Measurements from ENCODE around the gene SCAF1.

The SCAF1 gene

DNA sequence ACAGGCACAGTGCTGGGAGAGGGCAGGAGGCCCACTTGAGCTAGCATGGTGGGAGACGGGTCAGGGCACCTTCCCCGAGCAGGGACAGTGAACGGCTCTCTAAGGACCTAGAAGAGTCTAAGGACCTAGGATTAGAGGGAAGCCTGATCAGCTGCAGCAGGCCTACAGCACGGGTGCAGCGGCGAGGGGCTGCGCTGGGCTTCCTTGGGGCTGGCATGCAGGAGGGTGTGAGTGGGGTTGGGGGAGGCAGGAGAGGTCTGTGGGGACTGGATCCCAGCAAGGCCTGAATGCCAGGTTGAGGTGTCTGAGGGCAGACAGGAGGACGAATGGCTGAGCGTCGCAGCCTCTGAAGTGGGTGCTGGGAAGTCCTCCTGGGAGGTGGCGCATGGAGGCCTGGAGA lies 3.6 kb downstream of the SCAF1 start:
- DNase-seq, result no peak

DNA sequence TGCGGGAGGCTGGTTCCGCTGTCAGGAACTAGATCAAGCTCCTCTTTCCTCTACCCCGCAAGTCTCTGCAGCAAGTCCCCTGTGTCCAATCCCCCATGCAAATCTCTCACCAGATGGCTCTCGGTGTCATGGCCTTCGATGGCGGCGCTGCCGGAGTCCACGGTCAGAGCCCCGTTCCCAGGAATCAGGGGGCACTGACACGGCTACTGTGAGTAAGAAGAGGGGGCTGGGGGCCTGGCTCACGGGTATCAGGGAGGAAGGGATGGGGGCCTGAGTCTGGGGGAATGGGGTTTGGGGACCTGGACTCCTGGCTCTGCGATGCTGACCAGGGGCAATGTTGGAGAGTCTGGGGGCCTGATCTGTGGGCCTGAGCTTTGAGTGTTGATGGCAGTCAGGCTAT lies 4.0 kb downstream of the SCAF1 start:
- no peak for DNase-seq

DNA sequence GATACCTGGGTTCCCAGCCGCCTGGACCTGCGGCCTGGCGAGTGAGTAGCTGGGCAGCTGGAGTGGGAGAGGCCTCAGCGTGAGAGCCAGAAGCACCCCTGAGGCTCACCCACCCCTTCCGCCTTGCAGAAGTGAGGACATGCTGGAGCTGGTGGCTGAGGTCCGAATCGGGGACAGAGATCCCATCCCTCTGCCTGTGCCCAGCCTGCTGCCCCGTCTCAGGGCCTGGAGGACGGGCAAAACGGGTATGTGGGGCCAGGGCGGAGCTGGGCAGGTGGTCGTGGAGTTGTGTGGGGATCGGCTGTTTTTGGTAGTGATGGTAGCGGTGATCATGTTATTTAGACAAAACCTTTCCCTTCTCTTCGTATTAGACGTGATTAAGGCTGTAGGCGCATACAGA lies 4.6 kb downstream of the SCAF1 start:
- DNase-seq, result no peak

DNA sequence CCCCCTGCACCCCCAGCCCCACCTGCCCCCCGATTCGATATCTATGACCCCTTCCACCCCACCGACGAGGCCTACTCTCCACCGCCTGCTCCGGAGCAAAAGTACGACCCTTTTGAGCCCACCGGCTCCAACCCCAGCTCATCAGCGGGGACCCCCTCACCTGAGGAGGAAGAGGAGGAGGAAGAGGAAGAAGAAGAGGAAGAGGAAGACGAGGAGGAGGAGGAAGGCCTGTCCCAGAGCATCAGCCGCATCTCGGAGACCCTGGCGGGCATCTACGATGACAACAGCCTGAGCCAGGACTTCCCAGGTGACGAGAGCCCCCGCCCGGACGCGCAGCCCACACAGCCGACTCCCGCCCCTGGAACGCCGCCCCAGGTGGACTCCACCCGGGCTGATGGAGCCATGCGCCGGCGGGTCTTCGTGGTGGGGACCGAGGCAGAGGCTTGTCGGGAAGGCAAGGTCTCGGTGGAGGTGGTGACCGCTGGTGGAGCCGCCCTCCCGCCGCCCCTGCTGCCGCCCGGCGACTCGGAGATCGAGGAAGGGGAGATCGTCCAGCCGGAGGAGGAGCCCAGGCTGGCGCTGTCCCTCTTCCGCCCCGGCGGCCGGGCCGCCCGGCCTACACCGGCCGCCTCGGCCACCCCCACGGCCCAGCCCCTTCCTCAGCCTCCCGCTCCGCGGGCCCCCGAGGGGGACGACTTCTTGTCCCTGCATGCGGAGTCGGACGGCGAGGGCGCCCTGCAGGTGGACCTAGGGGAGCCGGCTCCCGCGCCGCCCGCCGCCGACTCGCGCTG lies 9.2 kb downstream of the SCAF1 start:
- no peak for DNase-seq

- DNase-seq, result no peak
These were observed 10.0 kb downstream of the SCAF1 start for GRCh38 chr19:49651820-49652550.

GRCh38 chr19:49652551-49653465 lies 10.8 kb downstream of the SCAF1 start:
- DNase-seq, result no peak

DNA sequence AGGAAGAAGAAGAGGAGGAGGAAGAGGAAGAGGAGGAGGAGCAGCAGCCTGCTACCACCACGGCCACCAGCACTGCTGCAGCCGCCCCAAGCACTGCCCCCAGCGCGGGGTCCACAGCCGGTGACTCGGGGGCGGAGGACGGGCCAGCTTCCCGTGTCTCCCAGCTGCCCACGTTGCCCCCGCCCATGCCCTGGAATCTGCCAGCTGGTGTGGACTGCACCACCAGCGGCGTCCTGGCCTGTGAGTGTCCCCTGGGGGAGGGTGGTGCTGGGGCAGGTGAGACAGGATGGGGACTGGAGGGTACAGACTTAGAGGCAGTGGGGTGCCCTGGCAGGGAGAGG lies 11.4 kb downstream of the SCAF1 start:
- DNase-seq, result no peak

GRCh38 chr19:49654581-49654980 lies 12.6 kb downstream of the SCAF1 start:
- DNase-seq, result no peak

DNA sequence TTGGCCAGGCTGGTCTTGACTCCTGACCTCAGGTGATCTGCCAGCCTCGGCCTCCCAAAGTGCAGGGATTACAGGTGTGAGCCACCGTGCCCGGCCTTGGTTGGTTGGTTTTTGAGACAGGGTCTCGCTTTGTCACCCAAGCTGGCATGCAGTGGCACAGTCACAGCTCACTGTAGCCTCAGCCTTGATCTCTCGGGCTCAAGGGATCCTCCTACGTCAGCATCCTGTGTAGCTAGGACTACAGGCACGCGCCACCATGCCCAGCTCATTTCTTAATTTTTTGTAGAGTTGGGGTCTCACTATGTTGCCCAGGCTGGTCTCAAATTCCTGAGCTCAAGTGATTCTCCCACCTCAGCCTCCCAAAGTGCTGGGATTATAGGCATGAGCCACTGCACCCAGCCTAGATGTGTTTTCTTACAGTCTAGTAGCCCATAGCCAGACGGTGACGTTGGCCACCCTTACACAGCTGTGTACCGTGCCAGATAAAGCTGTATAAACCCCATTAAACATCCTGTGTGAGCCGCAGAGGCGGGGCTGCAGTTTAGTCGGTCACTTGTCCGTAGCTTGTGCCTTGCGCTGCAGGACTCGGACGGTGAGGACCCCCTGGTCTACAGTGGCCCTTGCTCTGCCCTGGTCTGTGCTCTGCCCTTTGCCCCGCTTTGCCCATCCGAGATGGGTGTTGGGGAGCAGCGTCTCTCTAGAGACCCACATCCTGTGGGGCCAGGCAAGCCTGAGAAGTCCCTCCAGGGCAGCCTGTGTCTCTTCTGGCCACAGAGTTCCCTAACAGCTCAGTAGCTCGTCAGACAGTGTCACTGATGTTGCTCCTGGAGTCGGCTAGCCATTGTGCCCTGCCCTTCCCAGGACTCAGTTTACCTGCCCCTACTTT lies 13.8 kb downstream of the SCAF1 start:
- DNase-seq, result no peak

- no peak for DNase-seq
These were observed 14.6 kb downstream of the SCAF1 start for GRCh38 chr19:49656456-49657109.

GRCh38 chr19:49657493-49658138 lies 15.6 kb downstream of the SCAF1 start:
- DNase-seq, result no peak

DNA sequence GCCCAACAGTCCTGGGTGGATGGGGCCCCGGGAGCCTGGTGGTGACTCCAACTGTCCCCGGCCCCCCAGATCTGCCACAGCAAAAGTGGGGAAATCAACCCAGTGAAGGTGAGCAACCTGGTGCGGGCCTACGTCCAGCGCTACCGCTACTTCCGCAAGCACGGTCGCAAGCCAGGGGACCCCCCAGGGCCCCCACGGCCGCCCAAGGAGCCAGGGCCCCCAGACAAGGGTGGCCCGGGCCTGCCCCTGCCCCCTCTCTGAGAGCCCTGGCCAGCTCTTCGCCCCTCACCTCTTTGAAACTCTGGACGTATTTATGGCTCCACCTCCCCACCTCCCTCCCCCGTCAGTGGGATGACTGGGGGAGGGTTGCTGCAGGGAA lies 16.1 kb downstream of the SCAF1 start:
- DNase-seq, result no peak

GRCh38 chr19:49658566-49659442 lies 16.8 kb downstream of the SCAF1 start:
- DNase-seq, result no peak

GRCh38 chr19:49660338-49660961 lies 18.4 kb downstream of the SCAF1 start:
- no peak for DNase-seq

- no peak for DNase-seq
These were observed 20.0 kb downstream of the SCAF1 start for GRCh38 chr19:49662011-49662410.

GRCh38 chr19:49663224-49663623 lies 21.2 kb downstream of the SCAF1 start:
- no peak for DNase-seq

GRCh38 chr19:49664171-49665035 lies 22.4 kb downstream of the SCAF1 start:
- peak; percentile 96 for DNase-seq

- no peak for DNase-seq
These were observed 23.0 kb downstream of the SCAF1 start for GRCh38 chr19:49665036-49665350.

Data from activated effector memory CD4-positive, alpha-beta T cell treated with anti-CD3 and anti-CD28 coated beads, Interleukin-2, amount 50 U/mL, for 16 hours (primary cell).